OCI-LY7 (cell line): ENCODE results near the gene OSBPL3. TPM values are rescaled to one million over a fixed set of nuclear protein-coding genes. Genes with fewer than 3 reads are reported as not detected.

ENCODE experiments used
- BruUV-seq: library from RNA; stranded (reverse); fragments of 400-500 nt; replicated peaks from 2 replicates; lab custom pipeline; 2021; lab: Mats Ljungman, UMichigan
- CTCF ChIA-PET: fragments of 300-600 bp; sonication (Branson Sonifier 250); formaldehyde crosslinking; loops from one replicate; lab custom pipeline; 2022; ENCODE audit warnings: antibody characterized with exemption; ENCODE audit not compliant: unreplicated experiment; lab: Charles Lee
- POLR2A ChIA-PET: fragments of 300-600 bp; sonication (Branson Sonifier 250); formaldehyde crosslinking; loops from one replicate; lab custom pipeline; 2022; ENCODE audit warnings: antibody characterized with exemption; lab: Charles Lee
- DNase-seq: peaks from one replicate; pipeline ENCODE4 v3.0.0-alpha.2; 2015; ENCODE audit warnings: low spot score
- H2AFZ ChIP-seq: fragments of 200-600 bp; sonication (generic), shearing (Covaris generic); 2 replicates; pipeline ENCODE4 v1.6.1; 2014; ENCODE audit warnings: mild to moderate bottlenecking, antibody characterized with exemption, low read length, moderate library complexity
- H3K27ac ChIP-seq: fragments of 200-600 bp; sonication (generic); 2 replicates; pipeline ENCODE4 v1.5.1; 2014; ENCODE audit warnings: mixed run types, low read depth, mild to moderate bottlenecking, moderate library complexity, low read length, inconsistent platforms; ENCODE audit not compliant: poor library complexity, severe bottlenecking
- H3K36me3 ChIP-seq: fragments of 200-600 bp; sonication (generic); 2 replicates; pipeline ENCODE4 v1.6.1; 2014; ENCODE audit warnings: mild to moderate bottlenecking, antibody characterized with exemption, low read length, moderate library complexity, mixed read lengths; ENCODE audit not compliant: insufficient read depth
- H3K4me1 ChIP-seq: fragments of 200-600 bp; sonication (generic); 2 replicates; pipeline ENCODE4 v1.5.1; 2014; ENCODE audit warnings: mild to moderate bottlenecking, low read length; ENCODE audit not compliant: insufficient read depth, poor library complexity, severe bottlenecking
- H3K4me2 ChIP-seq: fragments of 200-600 bp; sonication (generic); 2 replicates; pipeline ENCODE4 v1.6.1; 2014; ENCODE audit warnings: mild to moderate bottlenecking, low read length
- H3K4me3 ChIP-seq: fragments of 200-600 bp; sonication (generic); 2 replicates; pipeline ENCODE4 v1.5.1; 2014; ENCODE audit warnings: mild to moderate bottlenecking, low read depth, low read length; ENCODE audit not compliant: poor library complexity, severe bottlenecking
- H3K79me2 ChIP-seq: fragments of 200-600 bp; sonication (generic); 2 replicates; pipeline ENCODE4 v1.6.1; 2016; ENCODE audit warnings: low read depth, mild to moderate bottlenecking, low read length, moderate library complexity, mixed read lengths; ENCODE audit not compliant: insufficient read depth
- H3K9me2 ChIP-seq: fragments of 200-600 bp; sonication (generic); 2 replicates; pipeline ENCODE4 v1.6.1; 2016; ENCODE audit warnings: mild to moderate bottlenecking, low read length, mixed read lengths; ENCODE audit not compliant: insufficient read depth
- H3K9me3 ChIP-seq: fragments of 200-600 bp; sonication (generic); 2 replicates; pipeline ENCODE4 v1.6.1; 2014; ENCODE audit warnings: mild to moderate bottlenecking, mixed run types, low read length, mixed read lengths
- H4K20me1 ChIP-seq: fragments of 200-600 bp; sonication (generic); 2 replicates; pipeline ENCODE4 v1.6.1; 2014; ENCODE audit warnings: mild to moderate bottlenecking, antibody characterized with exemption, low read length, moderate library complexity, mixed read lengths; ENCODE audit not compliant: insufficient read depth
- CTCF ChIP-seq: fragments of 200-600 bp; sonication (generic); conservative IDR thresholded peaks from 2 replicates; pipeline ENCODE4 v1.5.1; 2014; ENCODE audit warnings: mild to moderate bottlenecking, antibody characterized with exemption, low read length, moderate library complexity, mixed read lengths
- EZH2phosphoT487 ChIP-seq: fragments of 200-600 bp; sonication (generic); IDR thresholded peaks from 2 replicates; pipeline ENCODE4 v1.6.1; 2018; ENCODE audit warnings: low read depth, borderline replicate concordance, mild to moderate bottlenecking, mixed run types, antibody characterized with exemption, low read length, moderate library complexity, mixed read lengths
- intact Hi-C: fragments of 100-400 bp; cut with micrococcal nuclease; formaldehyde crosslinking; loops from one replicate; pipeline ENCODE4 v1.10.0; 2022; ENCODE audit not compliant: unreplicated experiment
- total RNA-seq, 2 experiments: library from RNA; depleted of rRNA in 1 of 2; stranded (reverse); fragments of >200 nt in 1 of 2; shearing (Covaris generic) in 1 of 2; gene quantifications; 2 replicates each; pipeline ENCODE4 v1.2.3, GENCODE V29; 2014 to 2022

Gene OSBPL3
- total RNA-seq, 2 experiments from 2014 or later: 28.7 to 79.9 TPM

- Histone ChIP-seq H3K4me1 (peaks cover 96% of the 10 kb centered on the region), H3K9me3 (no peaks in the 10 kb centered on the region), H3K4me2 (peak overlapping the region; percentile 96), H3K79me2 (peaks cover 50% of the 10 kb centered on the region; the same call in 1 of the 2 replicates), H4K20me1 (no peaks in the 10 kb centered on the region), H2AFZ (peak overlapping the region; percentile 8; the same call in 1 of the 2 replicates), H3K27ac (peak overlapping the region; percentile 92), H3K9me2 (no peaks in the 10 kb centered on the region), H3K4me3 (peak overlapping the region; percentile 65), H3K36me3 (peaks cover 37% of the 10 kb centered on the region)
- CTCF ChIA-PET: interaction anchor here (0.5 to 1.3 kb wide), 2 partner anchors 9 to 22 kb away, joined by 3 to 5 read pairs; no protein-coding TSS in a partner anchor
- DNase-seq: peak; percentile 71
- intact Hi-C loops: loop anchor here (2.0 to 5.0 kb wide), 3 partner anchors 36 to 1315 kb away; no protein-coding TSS in a partner anchor
- POLR2A ChIA-PET: interaction anchor here (0.9 to 4.8 kb wide), 10 partner anchors 8 to 67 kb away, joined by 3 to 29 read pairs (median 6); no protein-coding TSS in a partner anchor
- TF ChIP-seq CTCF (0 out of 2 replicates have a peak, but pooled peaks have one; percentile 23), EZH2phosphoT487 (no peak)
- BruUV-seq: TSS peak; percentile 98
These were observed 137.3 kb downstream of the OSBPL3 start for GRCh38 chr7:24842449-24843241.

- POLR2A ChIA-PET: interaction anchor here (0.6 to 4.8 kb wide), 12 partner anchors 7 to 279 kb away, joined by 3 to 29 read pairs (median 4); no protein-coding TSS in a partner anchor
- BruUV-seq: no TSS peak
These were observed 137.9 kb downstream of the OSBPL3 start for GRCh38 chr7:24842029-24842428.

More at GRCh38 chr7:24842029-24842428, 137.9 kb downstream of the OSBPL3 start:
- Histone ChIP-seq H3K27ac (peak overlapping the region; percentile 92), H3K9me3 (no peaks in the 10 kb centered on the region), H3K4me2 (peak overlapping the region; percentile 96), H2AFZ (peak overlapping the region; percentile 8; the same call in 1 of the 2 replicates), H3K4me1 (peaks cover 96% of the 10 kb centered on the region), H3K9me2 (no peaks in the 10 kb centered on the region), H4K20me1 (no peaks in the 10 kb centered on the region), H3K4me3 (peak overlapping the region; percentile 65), H3K36me3 (peaks cover 40% of the 10 kb centered on the region), H3K79me2 (peaks cover 50% of the 10 kb centered on the region; the same call in 1 of the 2 replicates)
- intact Hi-C loops: loop anchor here (2.0 to 5.0 kb wide), 3 partner anchors 37 to 1315 kb away; no protein-coding TSS in a partner anchor
- CTCF ChIA-PET: interaction anchor here (0.5 to 1.3 kb wide), 2 partner anchors 8 to 21 kb away, joined by 3 to 5 read pairs; no protein-coding TSS in a partner anchor
- DNase-seq: no peak
- TF ChIP-seq EZH2phosphoT487 (no peak), CTCF (no peak)
